GM21825 (cell line): ENCODE measurements around the gene SDCBP2.

Experiments used
- ATAC-seq: cut with Tn5 transposase; IDR thresholded peaks from one replicate; pipeline ENCODE4 v1.9.1; 2021; ENCODE audit warnings: mild to moderate bottlenecking, moderate library complexity; ENCODE audit not compliant: unreplicated experiment

SDCBP2 gene

GRCh38 chr20:1315804-1316203 lies 13.1 kb downstream of the SDCBP2 start:
- ATAC-seq: no peak

DNA sequence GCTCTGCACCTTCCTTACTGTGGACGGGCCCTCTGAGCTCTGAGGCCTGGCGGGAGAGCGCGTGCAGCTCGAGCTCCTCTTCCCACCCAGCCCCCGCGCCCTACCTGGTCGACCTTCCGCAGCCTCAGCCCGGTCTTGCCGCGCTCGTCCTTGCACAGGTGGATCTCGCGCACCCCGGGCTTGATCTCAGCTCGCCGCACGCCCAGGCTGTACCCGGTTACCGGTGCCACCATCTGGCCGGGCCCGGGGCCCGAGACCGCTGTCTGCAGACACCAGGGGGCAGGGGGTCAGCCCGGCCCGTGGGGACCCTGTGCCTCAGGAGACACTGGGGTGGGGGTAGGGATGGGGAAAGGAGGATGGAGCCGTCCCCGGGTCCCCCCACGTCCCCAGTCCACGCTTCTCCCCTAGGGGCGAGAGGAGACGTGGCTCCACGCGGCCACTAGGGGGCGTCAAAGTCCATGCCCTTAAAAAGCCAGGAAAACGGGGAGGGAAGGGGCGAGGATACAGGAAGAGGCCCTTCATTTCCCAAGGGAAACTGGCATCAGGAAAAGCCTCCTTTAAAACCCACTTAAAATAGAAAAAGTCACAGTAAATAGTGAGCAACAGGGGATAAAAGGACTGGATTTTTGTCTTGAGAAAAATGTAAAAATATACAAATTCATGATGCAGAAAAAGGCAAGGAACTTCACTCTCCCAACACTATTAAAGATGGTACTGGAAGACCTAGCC lies 15.5 kb downstream of the SDCBP2 start:
- ATAC-seq: no peak

- ATAC-seq: no peak
Measured at GRCh38 chr20:1312904-1313235, 16.1 kb downstream of the SDCBP2 start.

GRCh38 chr20:1312308-1312707 lies 16.6 kb downstream of the SDCBP2 start:
- ATAC-seq: no peak

DNA sequence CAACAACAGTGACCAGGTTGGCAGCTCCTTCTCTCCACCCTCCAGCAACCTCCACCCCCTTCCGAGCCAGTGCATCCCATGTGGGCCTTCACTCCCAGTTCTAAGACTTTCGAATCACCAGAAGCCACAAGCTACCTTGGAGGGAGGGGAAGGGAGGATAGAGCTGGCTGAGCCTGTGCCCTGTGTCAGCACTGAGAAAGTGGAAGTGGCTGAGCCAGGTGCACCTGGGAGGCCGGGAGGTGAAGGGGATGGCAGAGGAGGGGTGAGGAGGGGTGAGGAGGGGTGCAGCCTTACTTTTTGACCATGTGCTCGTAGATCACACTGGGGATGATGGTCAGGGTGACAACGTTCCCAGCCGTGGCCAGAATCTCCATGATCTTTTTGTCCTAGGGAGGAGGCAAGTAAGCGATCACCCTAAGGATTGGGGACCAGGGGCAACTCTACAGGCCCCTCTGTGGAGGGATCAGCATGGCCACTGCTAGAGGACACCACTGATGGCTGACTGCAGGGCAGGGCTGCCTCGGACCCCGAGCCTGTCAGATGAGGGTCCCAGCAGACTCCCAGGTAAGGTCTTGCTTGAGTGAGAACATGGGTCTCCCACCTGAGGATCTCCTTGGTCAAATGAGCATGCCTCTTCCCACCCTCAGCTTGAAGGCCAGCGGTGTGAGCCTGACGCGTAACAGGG lies 18.3 kb downstream of the SDCBP2 start:
- no peak for ATAC-seq

DNA sequence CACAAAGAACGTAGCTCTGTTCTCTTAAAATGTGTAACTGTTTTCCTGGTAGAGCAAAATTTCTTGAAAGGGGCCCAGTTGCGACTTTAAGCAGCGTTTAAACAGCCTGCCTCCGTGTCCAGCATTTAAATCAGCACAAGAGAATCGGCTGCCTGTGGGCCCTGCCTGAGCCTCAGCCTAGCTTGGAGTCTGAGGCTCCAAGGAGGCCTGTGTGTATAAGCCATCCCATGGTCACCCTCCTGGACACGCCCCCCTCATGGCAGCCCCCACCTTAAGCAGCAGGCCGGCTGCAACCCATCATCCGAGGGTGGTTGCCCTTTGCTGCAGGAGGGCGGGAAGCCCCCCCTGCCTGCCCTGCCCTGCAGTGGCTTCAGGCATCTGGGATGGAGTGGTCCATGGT lies 18.9 kb downstream of the SDCBP2 start:
- no peak for ATAC-seq

GRCh38 chr20:1309439-1309847 lies 19.5 kb downstream of the SDCBP2 start:
- ATAC-seq: no peak

GRCh38 chr20:1308702-1309095 lies 20.2 kb downstream of the SDCBP2 start:
- no peak for ATAC-seq

GRCh38 chr20:1308067-1308701 lies 20.8 kb downstream of the SDCBP2 start:
- no peak for ATAC-seq

GRCh38 chr20:1307571-1307971 lies 21.4 kb downstream of the SDCBP2 start:
- ATAC-seq: no peak

DNA sequence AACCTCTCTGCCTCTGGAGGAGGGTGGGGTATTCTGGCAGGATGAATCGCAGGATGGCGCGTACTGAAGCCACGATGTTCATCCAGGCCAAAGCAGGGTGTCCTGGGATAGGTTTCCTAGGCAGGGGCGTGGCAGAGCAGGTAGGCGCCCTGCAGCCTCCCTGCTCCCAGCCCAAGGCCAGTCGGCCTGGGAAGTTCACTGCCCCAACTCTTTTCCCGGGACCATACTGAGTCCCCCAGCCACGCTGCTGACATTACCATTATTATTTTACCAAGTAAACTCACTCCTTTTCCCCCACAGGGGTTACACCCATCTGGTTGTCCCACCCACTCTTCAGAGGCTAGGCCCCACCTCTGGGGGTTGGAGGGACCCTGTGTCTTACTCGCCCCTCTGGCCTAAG lies 21.8 kb downstream of the SDCBP2 start:
- no peak for ATAC-seq

DNA sequence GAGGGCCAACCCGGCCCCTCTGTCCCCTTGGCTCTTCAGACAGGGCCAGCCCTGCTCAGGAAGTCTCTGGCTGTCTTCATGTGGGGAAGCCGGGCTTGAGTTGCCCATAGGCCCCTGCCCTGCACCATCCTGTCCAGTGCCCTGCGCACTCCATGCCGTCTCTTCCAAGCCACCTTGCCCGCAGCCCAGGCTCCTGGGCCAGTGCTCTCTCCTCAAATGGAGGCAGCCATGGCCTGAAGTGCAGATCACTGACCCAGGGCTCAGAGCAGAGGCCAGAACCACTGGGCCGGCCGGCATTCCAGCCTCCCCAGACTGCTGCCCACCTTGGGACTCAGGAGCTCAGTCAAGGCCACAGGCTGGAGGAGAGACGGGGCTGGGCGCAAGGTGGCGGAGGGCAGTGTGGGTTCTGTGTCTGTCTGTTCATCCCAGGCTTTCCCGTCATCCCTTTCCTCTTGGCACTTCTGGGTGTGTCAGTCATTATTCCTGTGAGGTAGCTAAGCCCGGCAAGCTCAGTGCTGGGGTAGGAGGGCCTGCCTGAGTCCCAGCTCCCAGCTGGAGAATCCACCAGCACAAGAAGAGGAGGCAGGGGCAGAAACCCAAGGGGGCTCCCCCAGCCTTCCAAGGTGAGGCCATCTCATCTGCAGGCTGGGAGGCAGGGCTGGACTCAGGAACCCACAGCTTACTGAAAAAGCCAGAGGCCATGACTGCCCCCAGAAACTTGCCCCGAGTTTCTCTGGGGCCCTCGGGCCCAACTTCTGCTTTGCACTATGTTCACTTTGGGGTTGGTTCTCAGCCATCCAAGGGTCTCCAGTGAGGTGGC lies 22.4 kb downstream of the SDCBP2 start:
- ATAC-seq: no peak

- ATAC-seq: no peak
Measured at GRCh38 chr20:1305712-1306111, 23.2 kb downstream of the SDCBP2 start.

- ATAC-seq: no peak
Measured at GRCh38 chr20:1304710-1305515, 24.0 kb downstream of the SDCBP2 start.

- no peak for ATAC-seq
Measured at GRCh38 chr20:1302685-1303541, 26.0 kb downstream of the SDCBP2 start.

DNA sequence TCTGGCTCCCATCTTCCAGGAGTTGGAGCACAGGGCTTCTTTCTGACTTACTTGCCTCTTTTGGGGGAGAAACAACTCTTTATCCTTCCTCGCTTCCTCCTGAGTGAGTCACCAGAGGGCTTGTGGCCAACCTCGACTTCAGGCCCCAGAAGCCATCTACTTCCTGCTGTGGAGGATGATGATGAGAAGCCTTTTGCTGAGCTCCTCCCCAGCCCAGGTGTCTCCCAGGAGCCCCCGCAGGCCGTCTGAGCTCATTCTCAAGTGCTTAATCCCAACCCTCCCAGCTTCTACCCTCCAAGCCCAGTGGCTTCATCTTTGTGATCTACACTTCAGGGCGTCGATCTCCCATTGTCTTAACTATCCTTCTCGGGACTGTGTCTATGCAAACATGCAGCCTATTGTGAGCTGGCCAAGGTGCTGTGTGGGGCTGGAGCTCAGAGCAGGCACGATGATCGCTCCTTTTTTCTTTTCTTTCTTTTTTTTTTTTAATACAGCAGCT lies 27.9 kb downstream of the SDCBP2 start:
- no peak for ATAC-seq

- ATAC-seq: no peak
Measured at GRCh38 chr20:1300083-1300840, 28.7 kb downstream of the SDCBP2 start.

DNA sequence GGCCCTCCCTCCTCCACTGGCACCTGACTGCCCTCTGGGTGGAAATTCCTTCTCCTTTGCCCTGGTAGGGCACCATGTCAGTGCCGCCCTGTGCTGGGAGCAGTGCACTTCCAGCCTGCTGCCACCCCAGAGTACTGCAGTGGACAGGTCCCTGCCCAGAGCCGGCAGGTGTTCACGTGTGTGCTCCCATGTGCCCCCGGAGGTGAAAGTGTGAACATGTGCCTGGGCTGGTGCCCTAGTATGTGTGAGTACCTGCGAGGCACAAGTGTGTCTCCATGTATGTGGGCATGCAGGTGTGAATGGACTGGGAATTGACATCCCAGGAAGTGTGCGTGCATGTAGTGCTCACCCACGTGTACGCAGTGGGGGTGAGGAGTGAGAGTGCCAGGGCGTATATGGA lies 29.4 kb downstream of the SDCBP2 start:
- no peak for ATAC-seq
